Stomach (tissue), 4 donors: ENCODE data around the gene STPG4.

Experiments
- EP300 ChIP-seq: sonication (generic); formaldehyde crosslinking; IDR thresholded peaks from one replicate; pipeline ENCODE4 v1.6.1; 2017; ENCODE audit warnings: antibody characterized with exemption
- POLR2AphosphoS5 ChIP-seq, 3 donors: sonication (generic); formaldehyde crosslinking; IDR thresholded peaks; one replicate each; pipeline ENCODE4 v1.6.1; 2016; ENCODE audit warnings: antibody characterized with exemption in 3 of 3

DNA sequence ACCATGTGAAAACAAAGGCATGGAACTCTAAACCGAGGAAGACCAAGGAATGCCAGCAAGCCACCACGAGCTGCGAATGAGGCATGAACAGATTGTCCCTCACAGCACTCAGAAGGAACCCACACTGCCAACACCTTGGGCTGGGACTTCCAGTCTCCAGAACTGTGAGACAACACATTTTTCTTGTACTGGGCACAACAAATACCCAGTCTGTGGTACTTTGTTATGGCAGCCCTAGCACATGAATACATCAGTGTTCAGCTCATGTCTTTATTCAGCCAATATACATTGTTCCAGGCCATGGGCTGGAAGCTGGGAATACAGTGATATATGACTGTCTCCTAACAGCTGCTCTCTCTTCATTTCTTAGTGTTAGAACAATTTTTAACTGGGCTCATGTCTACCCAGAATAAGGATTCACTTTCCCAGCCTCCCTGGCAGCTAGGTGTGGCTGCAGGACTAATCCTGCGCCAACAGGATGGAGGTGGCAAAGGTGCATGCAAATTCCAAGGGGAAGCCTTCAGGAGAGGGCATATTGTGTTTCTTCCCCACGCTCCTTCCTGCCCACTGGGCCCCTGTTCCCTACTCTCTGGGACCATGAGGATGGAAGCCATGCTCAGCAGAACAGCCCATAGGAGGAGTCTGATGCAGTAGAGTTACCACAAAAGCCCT lies 59.6 kb downstream of the STPG4 start:
- no peak for TF ChIP-seq POLR2AphosphoS5 (IDR thresholded peaks at IDR 0.05)
- no peak for TF ChIP-seq EP300
